PC-3 (cell line): Measurements from ENCODE around the gene ZCCHC4. TPM values are rescaled to one million over a fixed set of nuclear protein-coding genes. Genes with fewer than 3 reads are reported as not detected.
A peak's percentile ranks its signal among the peaks of the same experiment; 100 is the strongest.

ENCODE experiments used
- ATAC-seq: fragments of 200-7000 bp; cut with Tn5 transposase; 2 replicates; pipeline ENCODE4 v1.9.1; 2020; ENCODE audit warnings: mild to moderate bottlenecking, moderate library complexity
- Bru-seq: library from RNA; stranded (reverse); fragments of 400-500 nt; gene quantifications from one replicate; lab custom pipeline; 2021; lab: Mats Ljungman, UMichigan
- BruChase-seq, 2 experiments: library from RNA; stranded (reverse); fragments of 400-500 nt; gene quantifications; one replicate each; lab custom pipeline; 2021; lab: Mats Ljungman, UMichigan
- BruUV-seq: library from RNA; stranded (reverse); fragments of 400-500 nt; replicated peaks from 2 replicates; lab custom pipeline; 2021; lab: Mats Ljungman, UMichigan
- CTCF ChIA-PET: fragments of 300-600 bp; sonication (Branson Sonifier 250); formaldehyde crosslinking; loops from one replicate; lab custom pipeline; 2022; ENCODE audit warnings: antibody characterized with exemption; lab: Charles Lee
- POLR2A ChIA-PET: fragments of 300-600 bp; sonication (Branson Sonifier 250); formaldehyde crosslinking; loops from one replicate; lab custom pipeline; 2022; ENCODE audit warnings: antibody characterized with exemption; ENCODE audit not compliant: unreplicated experiment; lab: Charles Lee
- DNase-seq: peaks from one replicate; pipeline ENCODE4 v3.0.0-alpha.2; 2015
- H2AFZ ChIP-seq: fragments of 300-600 bp; sonication (generic); 2 replicates; pipeline ENCODE4 v1.6.0; 2016; ENCODE audit warnings: antibody characterized with exemption, low read length
- H3F3A ChIP-seq: fragments of 300-600 bp; sonication (generic); one replicate; pipeline ENCODE4 v1.6.0; 2017; ENCODE audit warnings: antibody characterized with exemption, low read length, control low read depth, mild to moderate bottlenecking; ENCODE audit not compliant: unreplicated experiment
- H3K27ac ChIP-seq: fragments of 300-600 bp; sonication (generic); 2 replicates; pipeline ENCODE4 v1.5.1; 2016; ENCODE audit warnings: mild to moderate bottlenecking, low read length
- H3K27me3 ChIP-seq: fragments of 300-600 bp; sonication (generic); 2 replicates; pipeline ENCODE4 v1.6.1; 2016; ENCODE audit warnings: low read length, mixed read lengths
- H3K36me3 ChIP-seq: fragments of 300-600 bp; sonication (generic); 2 replicates; pipeline ENCODE4 v1.6.1; 2016; ENCODE audit warnings: low read depth, mixed run types, low read length, mixed read lengths
- H3K4me1 ChIP-seq: fragments of 300-600 bp; sonication (generic); 2 replicates; pipeline ENCODE4 v1.5.1; 2016; ENCODE audit warnings: low read length; ENCODE audit not compliant: insufficient read depth
- H3K4me2 ChIP-seq: fragments of 300-600 bp; sonication (generic); 2 replicates; pipeline ENCODE4 v1.6.0; 2016; ENCODE audit warnings: low read length
- H3K4me3 ChIP-seq: fragments of 300-600 bp; sonication (generic); 2 replicates; pipeline ENCODE4 v1.5.1; 2016; ENCODE audit warnings: mild to moderate bottlenecking, low read length, mixed read lengths
- H3K79me2 ChIP-seq: fragments of 300-600 bp; sonication (generic); 2 replicates; pipeline ENCODE4 v1.6.1; 2017; ENCODE audit warnings: low read length, mixed read lengths
- H3K9ac ChIP-seq: fragments of 300-600 bp; sonication (generic); 2 replicates; pipeline ENCODE4 v1.6.0; 2016; ENCODE audit warnings: mild to moderate bottlenecking, low read length
- H3K9me2 ChIP-seq: fragments of 300-600 bp; sonication (generic); replicated peaks from 2 replicates; pipeline ENCODE4 v1.6.1; 2016; ENCODE audit warnings: mixed run types, low read length, mixed read lengths
- H3K9me3 ChIP-seq: fragments of 300-600 bp; sonication (generic); 2 replicates; pipeline ENCODE4 v1.6.1; 2016; ENCODE audit warnings: low read length, mixed read lengths
- H4K20me1 ChIP-seq: fragments of 300-600 bp; sonication (generic); 2 replicates; pipeline ENCODE4 v1.6.1; 2016; ENCODE audit warnings: low read length, mixed read lengths
- EZH2 ChIP-seq: fragments of 300-600 bp; sonication (generic); IDR thresholded peaks from one replicate; pipeline ENCODE4 v1.6.1; 2017; ENCODE audit warnings: antibody characterized with exemption, mild to moderate bottlenecking, low read length; ENCODE audit not compliant: unreplicated experiment
- EZH2phosphoT487 ChIP-seq: fragments of 300-600 bp; sonication (generic); IDR thresholded peaks from 2 replicates; pipeline ENCODE4 v1.6.1; 2018; ENCODE audit warnings: mild to moderate bottlenecking, antibody characterized with exemption, low read length, borderline replicate concordance
- intact Hi-C: fragments of 100-400 bp; cut with micrococcal nuclease; formaldehyde crosslinking; loops from 2 replicates; pipeline ENCODE4 v1.9.0; 2023
- long read RNA-seq: library from polyadenylated mRNA; unstranded; transcript quantifications from one replicate; pipeline ENCODE4 v2.0.0, GENCODE V29; 2021; ENCODE audit not compliant: unreplicated experiment
- total RNA-seq: library from RNA; depleted of rRNA; stranded (reverse); fragments of >200 nt; gene quantifications from 2 replicates; pipeline ENCODE4 v1.2.3, GENCODE V29; 2014; rRNA removed
- TF ChIP-seq, protein P1 (sequence below): fragments of 300-600 bp; sonication (generic); conservative IDR thresholded peaks from 2 replicates; pipeline ENCODE4 v1.5.1; 2017; ENCODE audit warnings: antibody characterized with exemption, low read depth, mild to moderate bottlenecking, low read length

Gene ZCCHC4, protein sequence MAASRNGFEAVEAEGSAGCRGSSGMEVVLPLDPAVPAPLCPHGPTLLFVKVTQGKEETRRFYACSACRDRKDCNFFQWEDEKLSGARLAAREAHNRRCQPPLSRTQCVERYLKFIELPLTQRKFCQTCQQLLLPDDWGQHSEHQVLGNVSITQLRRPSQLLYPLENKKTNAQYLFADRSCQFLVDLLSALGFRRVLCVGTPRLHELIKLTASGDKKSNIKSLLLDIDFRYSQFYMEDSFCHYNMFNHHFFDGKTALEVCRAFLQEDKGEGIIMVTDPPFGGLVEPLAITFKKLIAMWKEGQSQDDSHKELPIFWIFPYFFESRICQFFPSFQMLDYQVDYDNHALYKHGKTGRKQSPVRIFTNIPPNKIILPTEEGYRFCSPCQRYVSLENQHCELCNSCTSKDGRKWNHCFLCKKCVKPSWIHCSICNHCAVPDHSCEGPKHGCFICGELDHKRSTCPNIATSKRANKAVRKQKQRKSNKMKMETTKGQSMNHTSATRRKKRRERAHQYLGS
- total RNA-seq = 6.5 and 6.8 TPM in 2 replicates
- percentile 64 among the genes with signal in this experiment for Bru-seq, nascent RNA
- percentile 60 among the genes with signal in this experiment for BruChase-seq, experiment 1, labeled RNA remaining after a 6-hour chase
- BruChase-seq, experiment 2, labeled RNA remaining after a 2-hour chase = percentile 68 among the genes with signal in this experiment
- long read RNA-seq, transcript ZCCHC4-201 (13 exons, 2,785 nt) = major isoform, 18 of 27 reads
- long read RNA-seq, partial matches to known transcripts = 4 of 27 reads
- long read RNA-seq, other reads (novel, unspliced or antisense) = 5 of 27 reads

DNA sequence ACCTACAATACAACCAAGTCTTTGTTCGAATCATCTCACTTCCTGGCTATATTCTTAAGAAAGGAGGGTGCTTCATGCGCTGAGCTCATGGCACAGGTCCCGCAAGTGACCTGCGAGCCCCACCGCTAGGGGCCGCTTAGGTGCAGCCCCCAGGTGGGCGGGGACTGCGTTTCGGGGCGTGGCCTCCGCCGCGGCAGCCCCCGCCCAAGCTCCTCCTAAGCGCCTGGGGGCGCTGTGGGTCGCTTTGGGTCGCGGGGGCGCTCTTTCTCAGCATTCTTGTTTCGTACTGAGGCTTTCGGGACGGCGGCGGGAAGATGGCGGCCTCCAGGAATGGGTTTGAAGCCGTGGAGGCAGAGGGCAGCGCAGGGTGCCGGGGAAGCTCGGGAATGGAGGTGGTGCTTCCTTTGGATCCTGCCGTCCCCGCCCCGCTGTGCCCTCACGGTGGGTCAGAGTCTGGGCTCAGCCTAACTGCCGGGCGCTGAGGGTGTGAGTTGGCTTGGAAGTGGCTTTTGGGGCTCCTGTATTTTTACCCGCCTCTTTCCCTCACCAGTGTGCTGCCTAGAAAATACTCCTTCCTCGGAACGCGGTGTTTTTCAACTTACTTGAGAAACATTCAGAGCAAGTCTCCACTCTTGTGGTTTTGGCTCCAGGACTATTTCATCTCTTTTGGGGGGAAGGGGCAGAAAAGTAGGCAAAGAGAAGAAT is at the start of gene ZCCHC4:
TSS of gene ZCCHC4 (plus strand) at position 279 of the 705 bp plus-strand sequence. CDS start at position 315, 36 bp downstream.
- intact Hi-C loops = loop anchor here (1.0 to 5.0 kb wide), 4 partner anchors 28 to 150 kb away; partner anchors contain the start of genes PI4K2B and SEPSECS

DNA sequence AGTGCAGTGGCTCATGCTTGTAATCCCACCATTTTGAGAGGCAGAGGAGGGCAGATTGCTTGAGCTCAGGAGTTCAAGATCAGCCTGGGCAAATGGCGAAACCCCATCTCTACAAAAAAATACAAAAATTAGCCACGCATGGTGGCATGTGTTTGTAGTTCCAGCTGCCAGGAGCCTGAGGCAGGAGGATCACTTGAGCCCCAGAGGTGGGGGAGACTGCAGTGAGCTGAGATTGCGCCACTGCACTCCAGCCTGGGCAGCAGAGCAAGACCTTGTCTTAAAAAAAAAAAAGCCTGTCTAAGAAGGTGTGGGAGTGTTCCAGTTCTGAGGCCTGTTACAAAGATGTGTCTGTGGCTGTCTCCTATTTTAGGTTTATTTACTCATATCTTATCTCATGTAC is 40.7 kb upstream of the ZCCHC4 start:
- Histone ChIP-seq H3K36me3 (no peaks in the 10 kb centered on the region; the same call in 1 of the 2 replicates), H3K9me3 (no peaks in the 10 kb centered on the region), H3K4me3 (no peak overlapping the region), H2AFZ (no peak overlapping the region), H3K4me2 (no peak overlapping the region), H3K4me1 (no peaks in the 10 kb centered on the region), H3K9ac (no peak overlapping the region), H3K27me3 (no peaks in the 10 kb centered on the region), H3K9me2 (no peaks in the 10 kb centered on the region), H3K27ac (no peak overlapping the region), H4K20me1 (no peaks in the 10 kb centered on the region), H3K79me2 (no peaks in the 10 kb centered on the region), H3F3A (no peaks in the 10 kb centered on the region)
- ChIA-PET CTCF (no interaction called here), POLR2A (no interaction called here)
- no peak for ATAC-seq
- no TSS peak for BruUV-seq
- DNase-seq = no peak
- intact Hi-C loops = no loop called here
- no peak for TF ChIP-seq EZH2phosphoT487
- no peak for TF ChIP-seq EZH2
- TF ChIP-seq, protein P1, sequence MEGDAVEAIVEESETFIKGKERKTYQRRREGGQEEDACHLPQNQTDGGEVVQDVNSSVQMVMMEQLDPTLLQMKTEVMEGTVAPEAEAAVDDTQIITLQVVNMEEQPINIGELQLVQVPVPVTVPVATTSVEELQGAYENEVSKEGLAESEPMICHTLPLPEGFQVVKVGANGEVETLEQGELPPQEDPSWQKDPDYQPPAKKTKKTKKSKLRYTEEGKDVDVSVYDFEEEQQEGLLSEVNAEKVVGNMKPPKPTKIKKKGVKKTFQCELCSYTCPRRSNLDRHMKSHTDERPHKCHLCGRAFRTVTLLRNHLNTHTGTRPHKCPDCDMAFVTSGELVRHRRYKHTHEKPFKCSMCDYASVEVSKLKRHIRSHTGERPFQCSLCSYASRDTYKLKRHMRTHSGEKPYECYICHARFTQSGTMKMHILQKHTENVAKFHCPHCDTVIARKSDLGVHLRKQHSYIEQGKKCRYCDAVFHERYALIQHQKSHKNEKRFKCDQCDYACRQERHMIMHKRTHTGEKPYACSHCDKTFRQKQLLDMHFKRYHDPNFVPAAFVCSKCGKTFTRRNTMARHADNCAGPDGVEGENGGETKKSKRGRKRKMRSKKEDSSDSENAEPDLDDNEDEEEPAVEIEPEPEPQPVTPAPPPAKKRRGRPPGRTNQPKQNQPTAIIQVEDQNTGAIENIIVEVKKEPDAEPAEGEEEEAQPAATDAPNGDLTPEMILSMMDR = no peak

More for the DNA sequence above, at the start of gene ZCCHC4:
- H3F3A ChIP-seq = no peaks in the 10 kb centered on the region
- ATAC-seq (peak; percentile 92), DNase-seq (peak; percentile 83)
- peak within 1 kb of the TSS; percentile 85 for H2AFZ ChIP-seq
- no peaks in the 10 kb centered on the region for H3K27me3 ChIP-seq
- H3K36me3 ChIP-seq = no peaks in the 10 kb centered on the region
- H3K9me3 ChIP-seq = no peaks in the 10 kb centered on the region
- H3K4me1 ChIP-seq = peaks cover 13% of the 10 kb centered on the region; the same call in 1 of the 2 replicates
- H3K27ac ChIP-seq = peak within 1 kb of the TSS; percentile 48
- no peaks in the 10 kb centered on the region for H3K9me2 ChIP-seq
- ChIA-PET POLR2A (interaction anchor here (0.5 to 0.9 kb wide), 9 partner anchors 8 to 926 kb away, joined by 3 to 6 read pairs (median 4); partner anchors contain the start of gene SEPSECS), CTCF (interaction anchor here (0.6 to 1.8 kb wide), 13 partner anchors 13 to 455 kb away, joined by 3 to 12 read pairs (median 4); partner anchors contain the start of gene PI4K2B)
- H4K20me1 ChIP-seq = no peaks in the 10 kb centered on the region
- BruUV-seq = TSS peak; percentile 76
- peak within 1 kb of the TSS; percentile 86 for H3K9ac ChIP-seq
- H3K4me2 ChIP-seq = peak within 1 kb of the TSS; percentile 91
- peaks cover 17% of the 10 kb centered on the region for H3K79me2 ChIP-seq
- H3K4me3 ChIP-seq = peak within 1 kb of the TSS; percentile 91
- TF ChIP-seq, protein P1 = peak; percentile 95
- TF ChIP-seq EZH2phosphoT487 = no peak
